Astrocyte (in vitro differentiated cells and primary cell): ENCODE results near the gene RAB38.

ENCODE experiments used
- EZH2 ChIP-seq: IDR thresholded peaks from 2 replicates; pipeline ENCODE4 v1.6.1; 2012; ENCODE audit warnings: mild to moderate bottlenecking, low read length, inconsistent platforms; ENCODE audit not compliant: insufficient read depth
- TF ChIP-seq, protein P1 (sequence below): IDR thresholded peaks from 2 replicates; pipeline ENCODE4 v1.5.1; 2011; ENCODE audit warnings: low read depth, mild to moderate bottlenecking, inconsistent platforms, low read length, moderate library complexity; ENCODE audit not compliant: insufficient read depth

DNA sequence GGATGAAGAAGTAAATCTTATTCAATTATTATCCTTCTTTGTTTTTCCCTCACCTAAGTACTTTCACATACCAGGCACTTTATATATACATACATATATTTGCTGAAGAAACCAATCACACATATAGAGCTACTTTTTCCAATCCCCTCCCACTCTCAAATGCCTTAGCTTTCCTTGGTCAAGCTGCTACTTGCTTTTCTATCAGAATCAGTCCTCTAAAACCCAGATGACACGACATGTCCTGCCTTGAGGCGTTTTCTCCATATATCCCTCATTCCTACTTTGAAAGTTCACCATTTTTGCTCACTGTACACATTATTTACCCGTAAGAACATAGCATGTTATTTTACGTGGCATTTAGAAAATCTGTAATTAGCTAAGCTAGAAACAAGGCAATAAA, 5.4 kb downstream of the RAB38 start:
- TF ChIP-seq, protein P1, sequence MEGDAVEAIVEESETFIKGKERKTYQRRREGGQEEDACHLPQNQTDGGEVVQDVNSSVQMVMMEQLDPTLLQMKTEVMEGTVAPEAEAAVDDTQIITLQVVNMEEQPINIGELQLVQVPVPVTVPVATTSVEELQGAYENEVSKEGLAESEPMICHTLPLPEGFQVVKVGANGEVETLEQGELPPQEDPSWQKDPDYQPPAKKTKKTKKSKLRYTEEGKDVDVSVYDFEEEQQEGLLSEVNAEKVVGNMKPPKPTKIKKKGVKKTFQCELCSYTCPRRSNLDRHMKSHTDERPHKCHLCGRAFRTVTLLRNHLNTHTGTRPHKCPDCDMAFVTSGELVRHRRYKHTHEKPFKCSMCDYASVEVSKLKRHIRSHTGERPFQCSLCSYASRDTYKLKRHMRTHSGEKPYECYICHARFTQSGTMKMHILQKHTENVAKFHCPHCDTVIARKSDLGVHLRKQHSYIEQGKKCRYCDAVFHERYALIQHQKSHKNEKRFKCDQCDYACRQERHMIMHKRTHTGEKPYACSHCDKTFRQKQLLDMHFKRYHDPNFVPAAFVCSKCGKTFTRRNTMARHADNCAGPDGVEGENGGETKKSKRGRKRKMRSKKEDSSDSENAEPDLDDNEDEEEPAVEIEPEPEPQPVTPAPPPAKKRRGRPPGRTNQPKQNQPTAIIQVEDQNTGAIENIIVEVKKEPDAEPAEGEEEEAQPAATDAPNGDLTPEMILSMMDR, result no peak
- TF ChIP-seq EZH2, result no peak
